ENCODE data around the gene ABHD17B.

The ABHD17B gene

DNA sequence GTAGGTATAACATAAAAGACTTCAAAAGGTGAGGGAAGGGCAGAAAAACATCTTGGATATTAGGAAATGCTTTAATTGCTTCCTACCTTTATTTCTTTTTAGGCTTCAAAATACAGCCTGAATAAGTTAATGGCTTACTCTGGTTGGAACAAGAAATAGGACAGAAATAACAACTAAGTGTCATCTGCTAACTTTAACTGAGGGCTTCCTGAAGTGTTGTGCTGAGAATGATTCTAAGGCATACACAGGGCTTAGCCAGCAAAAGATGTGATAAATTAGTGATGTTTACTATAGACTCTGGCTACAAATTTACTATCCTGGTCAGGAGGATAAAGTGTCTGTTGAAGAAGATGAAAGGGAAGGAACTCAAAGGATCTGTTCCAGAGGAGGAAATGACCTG, 34.2 kb downstream of the ABHD17B start:
- DNase-seq (ENCODE audit: low read depth): no peak

DNA sequence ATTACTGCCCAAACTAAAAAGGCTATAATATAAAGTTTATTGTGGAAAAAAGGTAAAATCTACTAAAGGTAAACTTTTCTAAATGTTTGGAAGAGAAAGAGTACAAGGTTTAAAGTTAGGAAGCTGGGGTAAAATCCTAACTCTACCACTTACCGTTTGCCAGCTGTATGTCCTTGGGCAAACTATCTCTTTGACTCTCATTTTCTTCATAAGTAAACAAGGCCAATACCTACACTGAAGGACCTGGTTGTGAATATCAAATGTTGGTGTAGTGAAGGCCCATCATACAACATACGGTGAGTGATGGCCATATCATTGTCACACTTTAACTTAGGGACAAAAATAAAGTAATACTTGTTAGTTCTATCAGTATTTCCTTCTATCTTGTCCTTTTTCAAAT, 34.9 kb downstream of the ABHD17B start:
- DNase-seq (ENCODE audit: low read depth): no peak

DNA sequence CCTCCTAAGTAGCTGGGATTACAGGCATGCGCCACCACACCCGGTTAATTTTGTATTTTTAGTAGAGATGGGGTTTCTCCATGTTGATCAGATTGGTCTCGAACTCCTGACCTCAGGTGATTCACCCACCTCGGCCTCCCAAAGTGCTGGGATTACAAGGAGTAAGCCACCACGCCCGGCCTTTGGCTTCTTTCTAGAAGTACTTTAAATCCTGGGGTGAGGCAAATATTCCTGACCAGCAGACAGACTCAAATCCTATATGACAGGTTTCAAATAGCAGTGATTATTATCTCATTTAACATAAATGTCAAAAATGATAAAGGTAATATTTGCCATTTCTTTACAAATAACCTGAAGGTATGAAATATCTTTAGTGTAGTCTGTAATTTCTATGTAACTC, 35.6 kb downstream of the ABHD17B start:
- DNase-seq (ENCODE audit: low read depth): no peak

DNA sequence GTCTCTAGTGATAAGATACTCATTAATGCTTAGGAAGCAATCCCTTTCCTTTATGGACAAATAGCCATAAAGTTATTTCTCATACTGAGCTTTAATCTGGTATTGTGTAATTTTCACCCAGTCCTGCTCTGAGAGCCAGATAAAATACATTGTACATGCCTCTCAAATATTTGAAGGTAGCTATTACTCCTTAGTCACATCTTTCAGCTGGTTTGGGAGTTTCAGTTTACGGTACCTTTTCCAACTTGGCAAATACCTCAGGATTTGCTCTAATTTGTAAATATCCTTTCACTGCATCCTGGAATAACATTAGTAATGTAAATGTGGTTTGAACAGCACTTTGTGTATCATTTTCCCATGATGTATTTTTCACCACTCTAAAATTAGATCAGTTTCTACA, 47.4 kb downstream of the ABHD17B start:
- no peak for DNase-seq (ENCODE audit: low read depth)

DNA sequence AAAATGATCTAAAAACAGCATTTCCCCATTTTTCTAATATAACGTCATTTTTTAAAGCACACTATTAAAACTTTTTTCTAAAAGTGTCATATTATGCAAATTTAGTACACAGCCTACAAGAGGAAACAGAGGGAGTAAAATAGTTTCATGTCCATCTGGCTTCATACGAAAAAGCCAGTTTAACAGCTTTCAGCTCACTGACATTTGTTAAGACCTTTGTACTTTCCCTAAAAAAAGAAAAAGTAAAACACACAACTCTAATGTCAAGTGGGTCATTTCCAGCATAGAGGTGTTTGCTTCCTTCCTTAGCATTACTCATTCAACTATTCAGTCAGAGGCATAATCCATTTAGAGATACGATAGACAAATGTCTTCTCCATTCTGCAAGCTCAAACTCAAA, 49.4 kb downstream of the ABHD17B start:
- DNase-seq (ENCODE audit: low read depth): no peak

DNA sequence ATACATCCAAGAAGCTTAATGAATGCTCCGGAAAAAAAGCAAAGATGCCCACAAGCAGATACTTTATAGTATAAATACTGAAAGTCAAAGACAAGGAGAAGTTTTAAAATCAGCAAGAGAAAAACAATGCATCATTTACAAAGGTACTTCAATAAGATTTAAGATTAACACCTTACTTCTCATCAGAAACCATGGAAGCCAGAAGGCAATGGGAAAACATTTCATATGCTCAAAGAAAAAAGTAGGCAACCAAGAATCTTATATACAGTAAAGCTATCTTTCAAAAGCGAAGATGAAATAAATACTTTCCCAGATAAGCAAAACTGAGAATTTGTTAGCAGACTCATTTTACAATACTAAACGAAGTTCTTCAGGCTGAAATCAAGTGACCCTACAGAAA, 51.1 kb downstream of the ABHD17B start:
- DNase-seq (ENCODE audit: low read depth): no peak

DNA sequence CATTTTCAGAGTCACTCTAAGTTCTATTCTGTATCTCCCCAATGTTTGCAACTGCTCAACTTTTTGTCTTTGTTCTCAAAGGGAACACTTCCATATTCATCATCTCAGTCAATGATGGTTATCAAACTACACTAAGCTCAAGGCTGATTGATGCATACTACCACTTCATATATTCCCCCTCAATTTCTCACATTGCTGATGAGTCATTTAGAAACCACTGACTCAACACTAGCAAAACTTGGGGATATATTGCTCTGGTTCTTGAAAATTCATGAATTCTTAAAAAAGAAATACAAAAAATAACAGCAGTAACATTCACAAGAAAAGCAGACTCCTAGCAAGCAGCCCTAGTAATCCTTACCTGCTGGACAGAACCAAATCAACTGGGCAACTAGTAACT, 52.2 kb downstream of the ABHD17B start:
- no peak for DNase-seq (ENCODE audit: low read depth)

DNA sequence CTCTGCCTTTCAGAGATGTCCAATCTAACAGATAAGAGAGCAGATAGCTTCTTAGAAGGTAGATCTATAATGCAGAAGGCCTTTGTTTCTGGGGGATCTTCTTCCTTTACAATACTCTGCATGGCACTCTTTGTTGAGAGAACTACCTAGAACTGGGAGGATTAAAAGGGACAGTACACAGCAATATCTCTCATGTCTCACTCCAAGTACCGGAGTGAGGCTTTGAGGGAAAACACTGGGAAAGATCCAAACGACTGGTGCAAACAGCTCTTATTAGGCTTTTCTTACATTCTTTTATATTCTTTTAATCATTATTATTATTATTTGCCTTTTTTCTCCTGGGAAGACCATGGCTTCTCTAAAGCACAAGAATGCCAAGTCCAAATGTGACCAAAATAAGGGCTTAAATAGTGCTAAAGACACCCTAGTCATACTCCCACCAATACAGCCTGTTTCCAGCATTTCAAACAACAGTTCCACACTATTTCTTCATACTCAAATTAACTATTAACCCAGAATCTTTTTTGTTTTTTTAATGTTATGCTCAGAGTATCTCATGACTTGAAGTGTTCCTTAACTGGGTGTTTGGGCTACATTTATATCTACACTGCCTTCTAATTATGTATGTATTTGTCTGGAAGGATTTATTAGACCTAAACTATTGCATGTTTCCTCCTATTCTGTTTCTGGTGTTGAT, 52.7 kb downstream of the ABHD17B start:
- DNase-seq (ENCODE audit: low read depth): no peak

DNA sequence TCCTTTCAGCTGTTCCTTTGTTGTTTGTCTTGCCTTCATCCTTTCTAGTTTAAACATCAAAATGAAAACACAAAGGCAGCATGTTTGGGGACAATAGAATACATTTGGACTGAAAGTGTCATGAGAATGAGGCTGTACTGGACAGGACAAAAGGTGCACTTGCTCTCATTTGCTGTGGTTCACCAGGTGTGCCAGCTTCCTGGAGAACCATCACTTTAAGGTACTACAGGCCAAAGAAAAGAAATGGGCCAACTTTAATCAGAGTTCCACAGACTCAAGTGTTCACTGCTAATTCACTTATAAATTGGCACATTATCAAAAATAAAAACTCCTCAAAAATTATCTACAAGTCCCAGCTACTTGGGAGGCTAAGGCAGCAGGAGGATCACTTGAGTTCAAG, 53.8 kb downstream of the ABHD17B start:
- no peak for DNase-seq (ENCODE audit: low read depth)

DNA sequence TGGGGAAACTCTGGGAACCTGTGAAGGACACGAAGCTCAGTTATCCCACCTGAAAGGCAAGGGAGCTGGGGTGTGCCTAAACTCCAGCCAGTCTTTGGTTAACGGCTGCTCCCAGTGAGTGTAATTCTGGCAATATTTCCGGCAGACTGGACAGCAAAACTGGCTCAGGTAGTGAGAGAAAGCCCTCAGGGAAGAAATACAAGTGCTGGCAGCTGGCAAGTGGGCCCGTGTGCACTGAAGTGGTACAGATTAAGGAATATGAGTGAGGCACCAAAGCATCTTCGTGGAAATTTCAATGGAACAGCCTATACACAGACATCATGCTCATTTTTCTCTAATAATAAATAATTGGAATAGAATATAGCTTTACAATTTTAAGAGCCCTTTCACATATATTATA, 56.2 kb downstream of the ABHD17B start:
- DNase-seq (ENCODE audit: low read depth): no peak

DNA sequence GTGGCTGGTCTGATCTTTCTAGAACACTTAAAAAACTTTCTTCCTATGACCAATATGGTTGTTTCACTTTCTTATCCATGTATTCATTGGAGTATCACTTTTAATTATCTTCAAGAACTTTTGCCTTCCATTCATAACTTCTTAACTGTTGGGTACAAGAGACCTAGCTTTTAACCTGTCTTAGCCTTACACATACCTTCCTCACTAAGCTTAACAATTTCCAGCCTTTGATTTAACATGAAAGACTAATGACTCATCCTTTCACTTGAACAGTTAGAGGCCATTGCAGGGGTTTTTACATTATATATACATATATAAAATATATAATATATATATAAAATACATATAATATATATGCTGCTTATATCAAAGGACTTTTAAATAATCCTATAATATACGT, 57.9 kb downstream of the ABHD17B start:
- no peak for DNase-seq (ENCODE audit: low read depth)

DNA sequence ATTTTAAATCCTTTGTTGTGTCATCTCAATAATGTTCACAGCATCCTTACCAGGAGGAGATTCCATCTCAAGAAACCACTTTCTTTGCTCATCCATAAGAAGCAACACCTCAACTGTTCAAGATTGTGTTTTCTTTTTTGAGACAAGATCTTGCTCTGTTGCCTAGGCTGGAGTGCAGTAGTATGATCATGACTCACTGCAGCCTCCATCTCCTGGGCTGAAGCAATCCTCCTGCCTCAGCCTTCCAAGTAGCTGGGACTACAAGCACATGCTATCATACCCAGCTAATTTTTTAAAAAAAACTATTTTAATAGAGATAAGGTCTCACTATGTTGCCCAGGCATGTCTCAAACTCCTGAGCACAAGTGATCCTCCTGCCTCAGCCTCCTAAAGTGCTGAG, 60.0 kb downstream of the ABHD17B start:
- no peak for DNase-seq (ENCODE audit: low read depth)

DNA sequence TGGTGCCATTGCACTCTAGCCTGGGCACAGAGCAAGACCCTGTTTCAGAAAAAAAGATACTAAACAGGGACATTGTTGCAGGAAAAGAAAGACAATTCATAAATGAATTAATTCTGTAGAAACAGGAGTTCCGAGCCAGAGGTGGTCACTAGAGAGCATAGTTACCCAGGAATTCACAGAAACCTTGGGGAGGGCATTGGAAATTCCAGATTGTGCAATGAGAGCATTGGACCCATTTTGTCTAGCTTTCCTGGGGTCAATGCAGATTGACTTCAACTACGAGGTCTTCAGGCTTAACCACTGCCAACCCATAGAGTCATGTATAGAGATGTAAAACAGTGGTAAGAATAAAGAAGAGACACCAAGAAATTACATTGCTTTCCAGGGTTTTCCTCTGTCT, 63.1 kb downstream of the ABHD17B start:
- DNase-seq (ENCODE audit: low read depth): no peak

DNA sequence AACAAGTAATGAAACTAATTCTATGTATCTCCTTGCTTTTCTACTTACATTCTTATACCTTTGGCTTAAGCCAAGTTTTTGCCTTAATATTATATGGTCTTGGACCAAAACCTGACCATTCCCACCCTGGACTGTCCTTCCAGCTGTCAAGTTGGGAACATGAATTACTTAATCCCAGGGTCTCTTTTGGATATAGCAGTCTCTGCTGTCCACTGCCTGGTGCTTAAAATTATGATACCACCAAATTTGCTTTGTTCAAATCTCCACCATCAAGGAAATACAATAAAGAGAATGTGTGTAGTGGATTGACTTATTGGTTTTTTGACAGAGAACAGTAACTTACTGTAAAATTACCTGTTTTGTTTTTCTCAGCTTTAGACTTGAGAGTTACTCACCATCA, 66.2 kb downstream of the ABHD17B start:
- no peak for DNase-seq (ENCODE audit: low read depth)

DNA sequence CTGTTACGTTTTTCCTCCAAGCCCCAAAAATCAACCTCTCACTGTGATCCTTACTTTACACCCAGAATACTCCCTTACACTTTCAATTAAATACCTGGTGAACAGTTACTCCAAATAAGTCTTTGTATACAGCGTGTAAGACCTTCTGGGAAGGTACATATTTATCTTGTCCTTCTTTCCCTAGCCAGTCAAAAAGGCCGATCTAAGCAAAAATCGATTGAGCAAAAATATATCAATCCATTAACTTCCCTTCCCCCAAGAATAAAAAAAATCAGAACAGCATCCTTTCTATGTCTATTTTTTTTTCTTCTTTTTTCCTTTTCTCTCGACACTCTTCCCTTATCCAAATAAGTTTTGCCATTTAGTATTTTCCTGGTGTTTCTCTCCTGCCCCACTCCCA, 71.3 kb downstream of the ABHD17B start:
- DNase-seq (ENCODE audit: low read depth): no peak

DNA sequence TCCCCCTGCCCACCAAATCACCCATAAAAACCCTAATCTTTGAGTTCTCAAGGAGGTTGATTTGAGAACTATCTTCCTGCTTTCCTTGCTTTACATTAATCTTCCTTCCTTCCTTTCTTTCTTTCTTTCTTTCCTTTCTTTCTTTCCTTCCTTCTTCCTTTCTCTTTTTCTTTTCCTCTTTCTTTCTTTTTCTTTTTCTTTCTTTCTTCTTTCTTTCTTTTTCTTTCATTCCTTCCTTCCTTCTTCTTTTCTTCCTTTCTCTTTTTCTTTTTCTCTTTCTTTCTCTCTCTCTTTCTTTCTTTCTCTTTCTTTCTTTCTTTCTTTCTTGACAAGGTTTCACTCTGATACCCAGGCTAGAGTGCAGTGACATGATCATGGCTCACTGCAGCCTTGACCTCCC, 75.4 kb downstream of the ABHD17B start:
- DNase-seq (ENCODE audit: low read depth): no peak

DNA sequence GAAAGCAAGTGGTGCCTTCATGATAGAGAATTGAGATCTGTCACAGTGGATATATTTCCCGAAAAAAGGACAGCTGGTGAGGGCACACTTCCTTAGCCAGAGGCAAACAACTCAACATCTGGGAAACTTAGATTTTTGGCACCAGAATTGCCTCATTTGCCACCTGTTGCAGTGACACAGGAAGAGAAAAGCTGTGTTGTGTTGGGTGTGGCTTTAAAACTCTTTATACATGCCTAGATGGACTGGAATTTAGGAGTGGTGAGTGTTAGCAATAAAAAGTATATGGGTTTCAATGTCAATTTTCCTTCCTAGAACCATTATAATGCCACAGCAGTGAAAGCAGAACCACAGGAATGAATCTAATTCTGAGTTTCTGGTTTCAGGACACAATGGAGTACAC, 80.1 kb downstream of the ABHD17B start:
- no peak for DNase-seq (ENCODE audit: low read depth)

DNA sequence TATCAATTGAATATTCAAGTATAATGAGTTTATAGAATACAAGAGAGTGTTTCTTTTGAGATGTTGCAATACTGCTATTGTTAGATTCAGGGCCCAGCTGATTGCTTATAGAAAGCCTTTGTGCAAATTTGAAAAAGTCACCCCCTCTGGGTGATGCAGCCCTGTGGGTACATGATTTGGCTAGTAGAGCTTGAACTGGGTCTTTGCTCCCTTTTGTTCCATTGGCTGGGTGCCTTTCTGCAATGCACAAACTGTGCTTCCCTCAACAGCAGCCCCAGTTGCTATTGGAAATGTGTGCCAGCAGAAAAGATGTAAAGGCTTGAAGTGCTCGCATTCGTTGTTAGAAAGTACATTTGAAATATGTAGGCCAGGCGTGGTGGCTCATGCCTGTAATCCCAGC, 80.8 kb downstream of the ABHD17B start:
- DNase-seq (ENCODE audit: low read depth): no peak

DNA sequence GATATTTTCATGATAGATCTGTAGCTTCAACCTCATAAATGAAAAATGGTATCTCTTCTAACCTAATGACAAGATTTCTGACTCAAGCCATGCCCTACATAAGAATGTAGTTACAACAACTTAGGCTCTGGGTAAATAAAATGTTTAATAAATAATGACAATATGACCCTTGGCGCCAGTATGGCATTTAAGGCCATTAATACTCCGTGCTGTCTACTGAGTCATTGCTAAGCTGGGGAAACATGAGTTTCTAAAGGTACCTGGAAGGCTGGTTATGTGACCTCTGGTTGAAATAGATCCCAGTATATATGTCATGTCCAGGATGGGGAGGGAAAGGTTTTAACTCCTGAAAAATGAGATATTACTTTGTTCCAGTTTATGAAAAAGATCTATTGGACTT, 84.7 kb downstream of the ABHD17B start:
- DNase-seq (ENCODE audit: low read depth): no peak

DNA sequence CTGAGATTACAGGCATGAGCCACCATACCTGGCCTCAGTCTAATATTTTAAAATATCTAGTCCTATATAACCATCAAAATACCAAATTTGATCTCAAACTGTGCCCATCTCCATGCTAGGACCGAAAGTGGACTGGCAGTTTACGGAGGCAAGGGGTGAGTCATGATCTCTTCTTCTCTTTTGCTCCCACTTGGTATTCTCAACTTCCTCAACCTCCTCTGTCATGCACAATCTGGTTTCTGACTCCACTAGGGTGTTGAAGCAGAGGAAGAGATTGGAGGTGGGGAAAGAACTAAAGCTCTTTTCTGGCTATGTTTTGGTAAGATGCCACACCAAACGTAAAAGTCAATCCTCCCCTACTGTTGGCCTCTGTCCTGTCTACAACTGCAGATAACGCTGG, 86.7 kb downstream of the ABHD17B start:
- no peak for DNase-seq (ENCODE audit: low read depth)

DNA sequence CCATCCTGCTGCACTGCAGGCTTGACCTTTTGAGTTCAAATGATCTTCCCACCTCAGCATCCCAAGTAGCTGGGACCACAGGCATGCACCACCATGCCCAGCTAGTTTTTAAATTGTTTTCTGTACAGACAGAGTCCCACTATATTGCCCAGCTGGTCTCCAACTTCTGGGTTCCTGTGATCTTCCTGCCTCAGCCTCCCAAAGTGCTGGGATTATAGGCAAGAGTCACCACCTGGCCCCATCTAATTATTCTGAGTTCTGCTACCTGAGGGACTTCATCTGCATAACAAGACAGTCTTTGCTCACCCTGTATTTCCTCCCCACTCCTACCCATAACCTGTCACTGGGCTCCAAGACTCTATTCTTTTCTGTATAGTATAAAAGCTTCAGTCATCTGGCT, 88.1 kb downstream of the ABHD17B start:
- DNase-seq (ENCODE audit: low read depth): no peak

DNA sequence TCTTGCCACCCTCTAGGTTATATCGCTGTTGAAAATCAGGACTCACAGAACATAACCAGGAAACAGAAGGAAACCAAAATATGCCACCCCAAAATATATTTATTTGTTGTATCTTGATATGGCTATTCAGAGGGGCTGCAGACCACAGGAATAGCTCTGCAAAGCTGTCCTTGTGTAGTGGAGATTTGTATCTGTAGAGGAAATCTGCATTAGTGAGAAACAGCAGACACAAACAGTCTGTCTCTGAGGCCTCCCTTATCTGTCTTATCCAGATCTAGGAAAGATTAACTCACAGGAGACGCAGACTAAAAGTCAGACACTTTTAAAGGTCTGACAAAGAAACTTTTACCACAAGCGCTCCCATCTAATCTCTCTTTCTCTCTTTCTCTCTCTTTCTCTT, 88.5 kb downstream of the ABHD17B start:
- no peak for DNase-seq (ENCODE audit: low read depth)

DNA sequence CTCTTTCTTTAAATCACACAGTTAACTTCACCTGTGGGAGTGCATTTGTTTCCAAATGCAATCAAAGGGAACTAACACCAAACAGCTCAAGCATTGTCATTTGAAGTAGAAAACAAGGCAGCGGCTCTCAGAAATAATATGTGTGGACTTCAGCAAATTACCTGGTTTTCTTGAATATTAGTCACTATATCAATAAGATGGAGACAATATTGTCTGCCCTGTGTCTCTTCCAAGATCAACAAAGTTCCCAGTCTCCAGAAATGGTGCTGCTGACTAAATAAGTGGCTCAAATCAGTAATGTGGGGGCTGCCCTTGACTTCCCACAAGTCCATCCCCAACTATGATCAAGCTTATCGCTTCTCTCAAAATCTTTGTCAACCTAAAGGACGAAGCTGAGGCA, 89.6 kb downstream of the ABHD17B start:
- DNase-seq (ENCODE audit: low read depth): no peak

DNA sequence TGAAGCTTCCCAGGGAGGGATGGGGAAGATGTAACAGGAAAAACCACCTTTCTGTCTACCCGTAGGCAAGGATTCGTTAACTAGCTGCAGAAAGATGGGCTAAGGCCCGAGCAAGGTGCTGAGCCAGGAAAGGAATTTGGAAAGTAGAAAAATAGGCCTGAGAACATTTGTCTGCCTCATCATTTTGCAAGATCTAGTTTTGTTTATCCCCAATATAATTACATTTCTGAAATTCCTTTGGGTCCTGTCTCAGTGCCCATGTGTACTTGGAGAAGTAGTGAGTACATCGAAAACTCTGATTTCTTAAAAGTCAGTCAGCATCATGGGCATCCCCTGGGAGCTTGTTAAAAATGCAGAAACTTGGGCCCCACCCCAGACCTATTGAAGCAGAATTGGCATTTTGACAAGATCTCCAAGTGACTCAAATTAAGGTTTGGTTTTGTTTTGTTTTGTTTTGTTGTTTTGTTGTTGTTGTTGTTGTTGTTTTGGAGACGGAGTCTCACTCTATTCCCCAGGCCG, 90.5 kb downstream of the ABHD17B start:
- DNase-seq (ENCODE audit: low read depth): no peak
